Kidney (tissue), 14 donors: Measurements from ENCODE around the gene PIBF1. TPM values are rescaled to one million over a fixed set of nuclear protein-coding genes. Genes with fewer than 3 reads are reported as not detected.

ENCODE experiments used
- DNase-seq, 5 donors: peaks; one replicate each; pipeline ENCODE4 v3.0.0-alpha.2; 2013 to 2020
- FAIRE-seq: peaks from 2 replicates; lab custom pipeline; 2012; peaks lifted over from hg19 to GRCh38; lab: Jason Lieb, UNC
- H3K27ac ChIP-seq, 2 donors: one replicate each; pipeline ENCODE4 v1.7.0; 2013; ENCODE audit warnings: low read depth in 2 of 2, low read length in 2 of 2, inconsistent platforms in 1 of 2
- H3K27me3 ChIP-seq: one replicate; pipeline ENCODE4 v1.7.1; 2013; ENCODE audit warnings: low read length, inconsistent platforms; ENCODE audit not compliant: control insufficient read depth, insufficient read depth
- H3K36me3 ChIP-seq, 3 donors: one replicate each; pipeline versions ENCODE4 v1.7.0 to v1.7.1; 2013; ENCODE audit warnings: low read length in 3 of 3, control low read depth in 1 of 3, inconsistent platforms in 1 of 3; ENCODE audit not compliant: insufficient read depth in 3 of 3, control insufficient read depth in 2 of 3
- H3K4me1 ChIP-seq, 3 donors: one replicate each; pipeline versions ENCODE4 v1.7.0 to v1.7.1; 2013; ENCODE audit warnings: low read length in 3 of 3, inconsistent platforms in 1 of 3, low read depth in 1 of 3; ENCODE audit not compliant: control insufficient read depth in 2 of 3, insufficient read depth in 2 of 3
- H3K4me3 ChIP-seq, 3 donors: one replicate each; pipeline versions ENCODE4 v1.7.0 to v1.8.1; 2013; ENCODE audit warnings: low read length in 3 of 3, control low read depth in 1 of 3, inconsistent platforms in 1 of 3
- H3K9ac ChIP-seq, 3 donors: one replicate each; pipeline versions ENCODE4 v1.7.0 to v1.7.1; 2013; ENCODE audit warnings: low read length in 3 of 3, control low read depth in 1 of 3, inconsistent platforms in 1 of 3
- H3K9me3 ChIP-seq, 3 donors: one replicate each; pipeline versions ENCODE4 v1.7.0 to v1.7.1; 2013; ENCODE audit warnings: low read length in 3 of 3, control low read depth in 1 of 3, inconsistent platforms in 1 of 3; ENCODE audit not compliant: control insufficient read depth in 2 of 3, insufficient read depth in 1 of 3
- intact Hi-C: fragments of 100-400 bp; cut with DNase I; formaldehyde crosslinking; loops from one replicate; pipeline ENCODE4 v1.11.1; 2022
- polyA plus RNA-seq: library from polyadenylated mRNA; stranded (reverse); fragments of 350-450 nt; fragmentation: Illumina TruSeq; extraction: RNeasy Lipid Tissue Mini Kit (QIAGEN cat#74804); gene quantifications from one replicate; pipeline ENCODE4 v1.2.3, GENCODE V29; 2014; ENCODE audit warnings: low read depth, low replicate concordance; ENCODE audit not compliant: insufficient read depth
- total RNA-seq: library from RNA; stranded (reverse); fragmentation: NEBNext Ultra II Directional; extraction: Animal tissue kit (Norgen Biotek cat#: 25700); gene quantifications from one replicate; pipeline ENCODE4 v1.2.1, GENCODE V29; 2021
- TF ChIP-seq, protein P1 (sequence below): IDR thresholded peaks from 3 replicates; pipeline ENCODE4 v1.5.1; 2012; ENCODE audit warnings: mild to moderate bottlenecking, moderate library complexity, borderline replicate concordance; ENCODE audit not compliant: insufficient read depth; ENCODE audit errors: extremely low read depth
- donor health status: control.
- donor health status: control.
- donor health status: control.
- donor health status: control.
- donor health status: control.
- donor health status: DM: yes; HTN: yes; CAD: no.
- donor health status: Normal renal cell carcinoma (clear cell type).

Gene PIBF1
- total and polyA plus RNA-seq, 2 donors from 2014 or later: 17.6 to 30.5 TPM

DNA sequence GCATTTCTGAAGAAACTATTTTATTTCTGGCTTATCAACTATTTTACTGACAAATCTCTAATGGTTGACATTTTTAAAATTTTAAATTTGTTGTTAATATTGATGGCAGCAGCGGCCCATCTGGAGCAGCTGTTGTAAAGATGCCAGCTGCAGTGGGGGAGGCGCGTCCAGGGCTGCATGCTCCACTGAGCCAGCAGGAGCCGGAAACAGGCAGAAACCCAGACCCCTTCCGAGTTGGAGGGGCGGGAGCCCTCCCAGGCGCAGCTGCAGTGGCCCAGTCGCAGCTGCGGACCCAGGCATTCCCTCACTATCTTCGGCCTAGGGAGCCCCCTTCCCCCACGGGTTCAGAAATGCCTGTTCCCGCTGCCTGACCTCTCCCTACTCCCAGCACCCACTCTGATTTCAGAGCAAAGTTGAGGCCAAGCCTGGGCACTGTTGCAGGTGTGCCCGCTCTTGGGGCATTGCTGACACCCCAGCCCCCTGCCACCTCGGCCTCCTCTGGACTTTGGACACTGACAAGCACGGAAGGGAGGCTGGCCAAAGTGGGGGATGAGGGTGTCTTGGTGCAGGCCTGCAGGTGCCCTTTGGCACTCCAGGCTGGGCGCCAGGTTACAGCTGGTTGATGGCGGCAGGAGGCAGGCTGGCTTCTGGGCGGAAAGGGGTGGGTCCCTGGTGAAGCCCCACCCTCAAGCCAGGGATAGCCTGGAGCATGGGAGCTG lies 69.2 kb downstream of the PIBF1 start:
- DNase-seq: peak; percentile 44 to 71 (median 56)

DNA sequence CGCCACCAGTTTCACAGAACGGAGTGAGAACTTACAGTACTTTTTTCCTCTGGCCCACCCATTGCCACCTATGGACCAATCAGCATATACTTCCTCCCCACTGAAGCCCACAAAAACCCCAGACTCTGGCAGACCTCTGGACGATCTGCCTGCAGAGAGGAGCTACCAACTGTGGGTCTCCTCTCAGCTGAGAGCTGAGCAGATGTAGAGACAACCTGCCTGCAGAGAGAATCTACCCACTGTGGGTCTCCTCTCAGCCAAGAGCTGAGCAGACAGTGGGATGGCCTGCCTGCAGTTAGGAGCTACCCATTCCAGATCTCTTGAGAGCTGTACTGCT lies 69.7 kb downstream of the PIBF1 start:
- FAIRE-seq: no peak

More for the DNA sequence above, 69.2 kb downstream of the PIBF1 start:
- intact Hi-C loops: no loop called here
- peak overlapping the region in 1 of 3 donors; percentile 32 for H3K4me3 ChIP-seq
- no peaks in the 10 kb centered on the region for H3K9me3 ChIP-seq
- no peaks in the 10 kb centered on the region for H3K27me3 ChIP-seq
- peak overlapping the region; percentile 59 to 76 for H3K27ac ChIP-seq
- H3K36me3 ChIP-seq: peaks cover 0 to 12% (median 0%) of the 10 kb centered on the region in 3 donors
- TF ChIP-seq, protein P1, sequence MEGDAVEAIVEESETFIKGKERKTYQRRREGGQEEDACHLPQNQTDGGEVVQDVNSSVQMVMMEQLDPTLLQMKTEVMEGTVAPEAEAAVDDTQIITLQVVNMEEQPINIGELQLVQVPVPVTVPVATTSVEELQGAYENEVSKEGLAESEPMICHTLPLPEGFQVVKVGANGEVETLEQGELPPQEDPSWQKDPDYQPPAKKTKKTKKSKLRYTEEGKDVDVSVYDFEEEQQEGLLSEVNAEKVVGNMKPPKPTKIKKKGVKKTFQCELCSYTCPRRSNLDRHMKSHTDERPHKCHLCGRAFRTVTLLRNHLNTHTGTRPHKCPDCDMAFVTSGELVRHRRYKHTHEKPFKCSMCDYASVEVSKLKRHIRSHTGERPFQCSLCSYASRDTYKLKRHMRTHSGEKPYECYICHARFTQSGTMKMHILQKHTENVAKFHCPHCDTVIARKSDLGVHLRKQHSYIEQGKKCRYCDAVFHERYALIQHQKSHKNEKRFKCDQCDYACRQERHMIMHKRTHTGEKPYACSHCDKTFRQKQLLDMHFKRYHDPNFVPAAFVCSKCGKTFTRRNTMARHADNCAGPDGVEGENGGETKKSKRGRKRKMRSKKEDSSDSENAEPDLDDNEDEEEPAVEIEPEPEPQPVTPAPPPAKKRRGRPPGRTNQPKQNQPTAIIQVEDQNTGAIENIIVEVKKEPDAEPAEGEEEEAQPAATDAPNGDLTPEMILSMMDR: no peak
- peaks cover 0 to 3% (median 0%) of the 10 kb centered on the region in 3 donors for H3K4me1 ChIP-seq
- H3K9ac ChIP-seq: no peak overlapping the region
- no peak for FAIRE-seq

DNA sequence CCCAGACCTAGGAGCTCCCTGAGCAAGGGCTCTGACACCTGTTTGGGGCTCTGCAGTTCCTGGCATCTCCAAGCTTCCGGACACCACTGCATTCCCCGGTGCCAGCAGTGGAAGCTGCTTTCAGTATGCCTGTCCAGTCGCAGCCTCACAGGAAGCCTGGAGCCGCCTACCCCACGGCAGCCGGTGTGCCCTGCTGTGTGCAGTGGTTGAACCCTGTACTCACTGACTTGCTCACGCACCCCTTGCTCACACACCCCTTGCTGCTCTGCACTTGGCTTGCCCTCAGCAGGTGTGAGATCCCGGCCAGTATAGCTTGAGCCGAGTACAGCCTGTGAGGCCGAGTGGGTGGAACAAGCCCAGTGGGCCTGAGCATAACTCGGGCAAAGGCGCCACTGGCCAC lies 70.3 kb downstream of the PIBF1 start:
- Histone ChIP-seq H3K4me3 (peak overlapping the region in 2 of 3 donors; percentile 22 to 54), H3K27ac (peak overlapping the region in 1 of 2 donors; percentile 76), H3K9me3 (no peaks in the 10 kb centered on the region), H3K9ac (peak overlapping the region in 1 of 3 donors; percentile 37), H3K4me1 (peaks cover 0 to 3% (median 0%) of the 10 kb centered on the region in 3 donors), H3K27me3 (no peaks in the 10 kb centered on the region), H3K36me3 (peaks cover 0 to 11% (median 0%) of the 10 kb centered on the region in 3 donors)
- FAIRE-seq (no peak), DNase-seq (peak in 1 of 5 donors; percentile 46)
- TF ChIP-seq, protein P1: no peak
- intact Hi-C loops: no loop called here

More for the DNA sequence above, 69.7 kb downstream of the PIBF1 start:
- TF ChIP-seq, protein P1: no peak
- Histone ChIP-seq H3K27ac (peak overlapping the region; percentile 51 to 76), H3K9me3 (no peaks in the 10 kb centered on the region), H3K36me3 (peaks cover 0 to 12% (median 0%) of the 10 kb centered on the region in 3 donors), H3K9ac (peak overlapping the region in 1 of 3 donors; percentile 37), H3K27me3 (no peaks in the 10 kb centered on the region), H3K4me3 (peak overlapping the region in 2 of 3 donors; percentile 22 to 54), H3K4me1 (peaks cover 0 to 3% (median 0%) of the 10 kb centered on the region in 3 donors)
- no peak for DNase-seq
- intact Hi-C loops: no loop called here
